GM20431 (cell line): ENCODE measurements around the gene TOGARAM1.
"Not testable (repeated sequence)": the region's sequence is repeated elsewhere in the genome, so short reads cannot be mapped to it uniquely, and the experiment has no call there.

Experiments
- in situ Hi-C: fragments of 300-500 bp; cut with MseI, MboI; formaldehyde crosslinking; loops from one replicate; pipeline ENCODE4 v1.15.0; 2020; ENCODE audit warnings: low sequenced_read_pairs; ENCODE audit not compliant: unreplicated experiment

TOGARAM1 gene

DNA sequence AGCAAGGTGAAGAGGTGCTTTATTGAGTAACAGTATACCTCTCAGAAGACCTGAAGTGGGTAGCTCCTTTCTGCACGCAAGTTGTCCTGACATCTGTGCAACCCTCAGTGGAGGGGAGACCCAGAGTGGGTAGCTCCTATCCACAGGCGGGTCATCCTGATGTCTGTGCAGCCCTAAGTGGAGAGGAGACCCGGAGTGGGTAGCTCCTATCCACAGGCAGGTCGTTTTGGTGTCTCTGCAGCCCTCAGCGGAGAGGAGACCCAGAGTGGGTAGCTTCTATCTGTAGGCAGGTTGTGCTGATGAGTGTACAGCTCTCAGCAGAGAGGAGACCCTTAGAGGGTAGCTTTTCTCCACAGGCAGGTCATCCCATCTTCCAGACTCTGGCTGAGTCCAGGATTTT, 76.9 kb downstream of the TOGARAM1 start:
- in situ Hi-C loops = no loop called here

DNA sequence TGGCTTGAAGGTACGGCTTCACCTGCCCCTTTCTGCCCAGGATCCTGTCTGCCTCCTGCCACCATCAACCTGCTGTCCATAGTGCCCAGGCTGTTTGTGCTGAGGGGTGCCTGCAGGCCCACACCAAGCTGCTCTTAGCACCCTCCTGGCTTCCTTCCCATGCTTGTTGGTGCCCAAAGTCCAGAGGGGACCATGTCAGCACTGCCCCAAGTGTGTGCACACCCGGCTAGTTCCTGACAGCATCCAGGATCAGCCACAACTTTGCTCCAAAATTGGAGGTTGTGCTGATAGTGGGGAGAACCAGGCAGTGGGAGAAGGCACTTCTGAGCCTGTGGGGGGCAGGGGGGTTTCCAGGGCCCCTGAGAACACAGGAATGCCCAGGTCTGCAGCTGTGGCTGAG, 77.4 kb downstream of the TOGARAM1 start:
- in situ Hi-C loops = no loop called here

DNA sequence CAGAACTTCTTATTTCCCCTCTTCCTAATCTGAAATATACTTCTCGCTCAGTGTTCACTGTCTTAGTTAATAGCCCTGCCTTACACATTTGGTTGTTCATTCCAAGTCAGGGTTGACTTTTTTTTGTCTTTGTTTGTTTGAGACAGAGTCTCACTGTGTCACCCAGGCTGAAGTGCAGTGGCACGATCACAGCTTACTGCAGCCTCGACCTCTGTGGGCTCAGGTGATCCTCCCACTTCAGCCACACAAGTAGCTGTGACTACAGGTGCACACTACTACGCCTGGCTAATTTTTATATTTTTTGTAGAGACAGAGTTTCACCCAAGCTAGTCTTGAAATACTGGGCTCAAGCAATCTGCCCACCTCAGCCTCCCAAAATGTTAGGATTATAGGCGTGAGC, 79.7 kb downstream of the TOGARAM1 start:
- in situ Hi-C loops = no loop called here

DNA sequence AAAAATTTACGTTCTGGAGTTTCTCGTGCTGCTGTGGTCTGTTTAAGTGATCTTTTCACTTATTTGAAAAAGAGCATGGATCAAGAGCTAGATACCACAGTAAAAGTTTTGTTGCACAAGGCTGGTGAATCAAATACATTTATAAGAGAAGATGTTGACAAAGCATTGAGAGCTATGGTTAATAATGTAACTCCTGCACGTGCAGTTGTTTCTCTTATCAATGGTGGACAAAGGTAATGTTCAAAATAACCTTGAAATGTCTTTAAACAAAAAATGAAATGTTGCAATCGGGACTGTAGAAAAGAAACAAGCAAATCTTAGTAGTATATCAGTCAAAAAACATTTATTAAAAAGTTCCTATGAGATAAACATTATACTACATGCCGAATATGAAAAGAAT, 82.6 kb downstream of the TOGARAM1 start:
- in situ Hi-C loops = no loop called here

DNA sequence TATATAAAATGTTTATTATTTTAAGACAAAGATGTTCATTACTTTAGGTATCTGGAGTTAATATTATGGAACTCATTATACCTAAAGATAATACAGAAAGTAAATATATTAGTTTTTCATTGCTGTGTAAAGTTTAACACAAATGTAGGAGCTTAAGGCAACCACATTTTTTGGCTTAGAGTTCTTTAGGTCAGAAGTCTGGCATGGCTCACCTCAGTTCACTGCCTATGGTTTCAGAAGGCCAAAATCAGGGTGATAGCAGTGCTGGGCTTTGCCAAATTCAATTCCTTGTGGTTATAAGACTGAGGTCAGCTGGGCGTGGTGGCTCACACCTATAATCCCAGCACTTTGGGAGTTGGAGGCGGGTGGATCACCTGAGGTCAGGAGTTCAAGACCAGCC, 86.4 kb downstream of the TOGARAM1 start:
- in situ Hi-C loops = no loop called here

DNA sequence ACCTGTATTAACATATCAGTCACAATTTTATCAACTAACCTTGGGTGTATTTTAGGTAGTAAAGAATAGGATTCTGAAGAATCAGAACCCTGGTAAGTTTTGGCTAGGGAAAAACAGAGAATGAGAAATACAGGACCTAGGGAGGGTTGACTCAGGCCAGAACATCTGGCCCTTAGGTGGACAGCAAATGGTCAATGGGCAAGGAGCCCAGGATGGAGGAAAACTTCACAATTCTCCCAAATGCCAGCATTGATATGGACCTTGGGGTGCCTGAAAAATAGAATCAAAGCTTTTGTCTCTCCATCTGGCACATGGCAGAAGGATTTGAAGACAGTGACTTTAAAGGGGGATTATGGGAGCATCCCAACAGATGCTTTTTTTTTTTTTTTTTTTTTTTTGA, 89.2 kb downstream of the TOGARAM1 start:
- in situ Hi-C loops = no loop called here

DNA sequence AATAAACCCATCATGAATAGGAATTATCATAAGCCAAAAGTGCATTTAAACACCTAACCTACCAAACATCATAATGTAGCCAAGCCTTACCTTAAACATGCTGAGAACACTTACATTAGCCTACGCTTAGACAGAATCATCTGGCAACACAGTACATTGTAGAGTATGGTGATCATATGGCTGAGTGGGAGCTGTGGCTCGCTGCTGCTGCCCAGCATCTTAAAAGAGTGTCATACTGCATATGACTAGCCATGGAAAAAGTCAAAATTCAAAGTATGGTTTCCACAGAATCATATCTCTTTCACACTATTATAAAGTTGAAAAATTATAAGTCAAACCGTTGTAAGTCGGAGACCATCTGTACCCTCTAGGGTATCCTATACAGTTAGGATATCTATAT, 89.9 kb downstream of the TOGARAM1 start:
- in situ Hi-C loops = no loop called here

DNA sequence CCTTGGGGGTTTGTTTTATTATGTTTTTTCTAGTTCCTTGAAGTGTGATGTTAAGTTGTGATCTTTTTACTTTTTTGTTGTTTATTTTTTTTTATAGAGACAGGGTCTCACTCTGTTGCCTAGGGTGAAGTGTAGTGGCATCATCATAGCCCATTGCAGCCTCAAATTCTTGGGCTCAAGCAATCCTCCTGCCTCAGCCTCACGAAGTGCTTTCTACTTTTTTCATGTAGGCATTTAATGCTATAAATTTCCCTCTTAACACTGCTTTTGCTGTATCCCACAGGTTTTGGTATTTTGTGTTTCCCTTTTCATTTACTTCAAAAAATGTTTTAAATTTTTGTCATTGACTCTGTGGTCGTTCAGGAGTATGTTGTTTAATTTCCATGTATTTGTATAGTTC, 95.4 kb downstream of the TOGARAM1 start:
- in situ Hi-C loops = no loop called here

DNA sequence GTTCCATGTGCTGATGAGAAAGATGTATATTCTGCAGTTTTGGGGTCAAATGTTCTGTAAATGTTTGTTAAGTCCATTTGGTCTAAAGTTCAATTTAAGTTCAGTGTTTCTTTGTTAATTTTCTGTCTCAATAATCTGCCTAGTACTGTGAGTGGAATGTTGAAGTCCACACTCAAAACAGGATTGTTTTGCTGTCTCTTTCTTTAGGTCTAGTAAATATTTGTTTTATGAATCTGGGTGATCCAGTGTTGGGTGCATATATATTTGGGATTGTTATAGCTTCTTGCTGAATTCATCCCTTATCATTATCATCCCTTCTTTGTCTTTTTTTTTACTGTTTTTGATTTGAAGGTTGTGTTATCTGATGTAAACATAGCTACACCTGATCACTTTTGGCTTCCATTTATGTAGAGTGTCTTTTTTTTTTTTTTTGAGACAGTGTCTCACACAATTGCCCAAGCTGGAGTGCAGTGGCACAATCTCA, 95.9 kb downstream of the TOGARAM1 start:
- in situ Hi-C loops = no loop called here

DNA sequence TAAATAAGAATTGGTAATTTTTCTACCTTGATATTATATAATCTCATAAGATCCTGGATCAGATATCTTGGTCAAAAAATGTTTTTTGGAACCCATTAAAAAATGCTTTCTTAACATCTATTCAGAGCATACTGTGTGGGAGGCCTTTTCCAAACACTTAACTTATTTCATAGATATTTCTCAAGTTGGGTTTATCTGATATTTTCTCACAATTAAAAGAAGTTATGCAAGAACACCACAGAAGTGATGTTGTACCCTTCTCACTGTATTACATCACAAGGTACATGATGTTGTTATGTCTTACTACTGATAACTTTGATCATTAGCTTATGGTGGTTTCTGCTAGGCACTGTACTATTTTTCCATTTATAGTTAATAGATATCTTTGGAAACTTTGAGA, 98.6 kb downstream of the TOGARAM1 start:
- in situ Hi-C loops = no loop called here

DNA sequence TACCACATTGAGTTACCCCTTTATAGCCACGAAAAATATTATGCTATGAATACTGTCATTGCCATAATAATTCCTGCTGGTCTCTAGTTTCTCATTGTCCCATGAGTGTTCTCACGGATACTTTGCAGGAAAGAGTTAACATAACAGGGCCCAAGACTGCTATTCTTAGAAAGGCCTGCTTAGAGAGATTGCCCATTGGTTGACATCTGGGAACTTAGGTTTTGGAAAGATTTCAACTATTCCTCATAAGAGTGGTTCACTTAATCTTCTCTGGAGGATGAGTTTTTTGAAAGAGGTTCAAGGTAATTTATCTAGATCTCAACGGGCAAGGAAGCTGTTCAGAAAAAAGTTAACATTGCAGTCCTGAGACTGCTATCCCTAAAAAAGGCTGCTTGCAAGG, 103.5 kb downstream of the TOGARAM1 start:
- in situ Hi-C loops = no loop called here

DNA sequence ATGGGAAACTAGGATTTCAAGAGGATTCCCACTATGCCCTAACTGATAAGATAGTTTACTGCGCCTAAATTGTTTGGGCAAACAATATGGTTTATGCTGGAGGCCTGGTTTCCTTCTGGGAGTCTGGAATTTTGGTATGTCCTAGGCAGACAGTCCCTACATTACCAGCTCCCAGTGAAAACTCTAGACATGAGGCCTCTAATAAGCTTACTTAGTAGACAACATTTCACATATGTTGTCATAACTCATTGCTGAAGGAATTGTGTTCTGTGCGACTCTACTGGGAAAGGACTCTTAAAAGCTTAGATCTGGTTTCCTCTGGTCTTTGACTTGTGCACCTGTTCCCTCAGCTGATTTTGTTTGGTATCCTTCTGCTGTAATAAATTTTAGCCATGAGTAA, 104.0 kb downstream of the TOGARAM1 start:
- in situ Hi-C loops = no loop called here

DNA sequence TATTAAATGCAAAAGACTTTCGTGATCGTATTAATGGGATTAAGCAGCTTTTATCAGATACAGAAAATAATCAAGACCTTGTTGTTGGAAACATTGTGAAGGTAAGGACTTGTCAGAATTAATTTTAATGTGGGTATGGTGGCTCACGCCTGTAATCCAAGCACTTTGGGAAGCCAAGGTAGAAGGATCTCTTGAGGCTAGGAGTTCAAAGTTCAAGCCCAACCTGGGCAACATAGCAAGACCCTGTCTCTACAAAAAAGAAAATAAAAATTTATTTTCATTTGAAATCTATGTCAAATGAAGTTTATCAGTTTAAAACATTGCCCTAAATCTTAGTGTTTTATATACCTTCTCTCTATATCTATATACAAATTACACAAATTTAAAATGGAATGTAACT, 104.7 kb downstream of the TOGARAM1 start:
- in situ Hi-C loops = no loop called here

DNA sequence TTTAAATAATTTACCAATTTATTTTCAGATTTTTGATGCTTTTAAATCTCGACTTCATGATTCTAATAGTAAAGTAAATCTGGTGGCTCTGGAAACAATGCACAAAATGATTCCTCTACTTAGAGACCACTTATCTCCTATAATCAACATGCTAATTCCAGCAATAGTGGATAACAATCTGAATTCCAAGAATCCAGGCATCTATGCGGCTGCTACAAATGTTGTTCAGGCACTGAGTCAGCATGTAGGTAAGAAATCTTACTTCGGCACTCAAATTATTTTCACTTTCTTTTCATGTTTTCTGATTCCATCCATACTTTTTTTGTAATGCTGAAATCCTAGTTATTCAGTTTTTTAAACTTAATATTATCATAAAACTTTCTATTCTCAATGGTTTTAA, 106.4 kb downstream of the TOGARAM1 start:
- in situ Hi-C loops = no loop called here

DNA sequence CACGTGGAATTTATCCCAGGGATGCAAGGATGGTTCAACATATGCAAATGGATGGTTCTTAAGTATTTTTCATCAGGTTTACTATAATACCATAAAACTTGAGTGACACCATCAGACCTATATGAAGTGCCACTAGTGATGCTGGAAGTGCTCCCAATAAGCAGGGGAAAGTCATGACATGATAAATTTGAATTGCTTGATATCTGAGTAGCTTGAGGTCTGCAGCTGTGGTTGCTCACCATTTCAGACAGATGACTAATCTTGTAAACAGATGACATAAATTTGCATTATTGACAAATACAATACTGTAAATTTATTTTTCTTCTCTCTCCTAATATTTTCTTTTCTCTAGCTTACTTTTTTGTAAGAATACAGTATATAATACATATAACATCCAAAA, 108.2 kb downstream of the TOGARAM1 start:
- in situ Hi-C loops = no loop called here

DNA sequence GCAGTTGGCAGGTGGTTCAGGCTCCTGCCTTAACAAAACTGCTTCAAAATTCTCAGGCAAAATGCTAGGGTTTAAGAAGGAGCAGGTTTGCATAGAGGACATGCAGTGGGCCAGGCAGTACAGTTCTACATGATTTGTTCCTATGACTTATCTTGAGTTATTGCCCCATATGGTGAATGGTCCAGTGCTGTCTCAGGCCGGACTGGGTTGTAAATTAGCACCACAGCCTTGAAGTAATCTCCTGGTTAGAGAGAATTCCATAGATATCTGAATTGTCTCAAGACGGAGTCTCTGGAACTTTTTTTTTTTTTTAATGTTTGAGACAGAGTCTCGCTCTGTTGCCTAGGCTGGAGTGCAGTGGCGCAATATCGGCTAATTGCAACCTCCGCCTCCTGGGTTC, 110.1 kb downstream of the TOGARAM1 start:
- in situ Hi-C loops = no loop called here

DNA sequence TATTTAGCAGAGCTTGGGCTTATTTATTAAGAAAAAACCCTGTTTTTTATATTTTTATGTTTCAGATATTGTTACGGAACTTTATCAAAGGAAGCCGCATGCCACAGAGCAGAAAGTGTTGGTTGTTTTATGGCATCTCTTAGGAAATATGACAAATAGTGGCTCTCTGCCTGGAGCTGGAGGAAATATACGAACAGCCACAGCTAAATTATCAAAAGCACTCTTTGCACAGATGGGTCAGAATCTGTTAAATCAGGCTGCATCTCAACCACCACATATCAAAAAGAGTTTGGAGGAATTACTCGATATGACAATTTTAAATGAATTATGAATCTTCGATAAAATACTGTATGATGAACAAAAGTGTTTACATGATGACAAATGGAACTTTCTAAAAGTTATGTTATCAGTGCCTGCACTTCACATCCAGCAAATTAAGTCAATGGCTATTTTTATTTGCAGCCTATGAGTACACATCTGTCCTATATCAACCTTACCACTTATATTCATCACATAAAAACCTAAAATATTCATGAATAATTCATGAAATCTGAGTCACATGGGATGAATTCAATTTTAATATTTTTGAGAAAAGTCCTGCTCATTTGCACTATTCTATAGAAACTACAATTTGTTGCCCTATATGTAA, 111.4 kb downstream of the TOGARAM1 start:
- in situ Hi-C loops = no loop called here

DNA sequence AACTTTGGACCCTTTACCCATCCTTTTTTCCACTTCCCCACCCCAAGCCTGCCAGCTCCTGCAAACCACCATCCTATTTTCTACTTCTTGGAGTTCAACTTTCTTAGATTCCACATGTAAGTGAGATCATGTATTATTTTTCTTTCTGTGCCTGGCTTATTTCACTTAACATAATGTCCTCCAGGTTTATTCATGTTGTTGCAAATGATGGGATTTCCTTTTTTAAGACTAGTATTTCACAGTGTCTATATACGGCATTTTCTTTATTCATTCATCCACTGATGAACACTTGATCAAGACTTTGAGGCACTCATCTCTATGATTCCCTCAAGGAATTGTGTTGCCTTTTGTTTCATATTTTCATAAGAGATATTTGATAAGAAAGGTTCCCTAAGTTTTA, 116.3 kb downstream of the TOGARAM1 start:
- in situ Hi-C loops = no loop called here

DNA sequence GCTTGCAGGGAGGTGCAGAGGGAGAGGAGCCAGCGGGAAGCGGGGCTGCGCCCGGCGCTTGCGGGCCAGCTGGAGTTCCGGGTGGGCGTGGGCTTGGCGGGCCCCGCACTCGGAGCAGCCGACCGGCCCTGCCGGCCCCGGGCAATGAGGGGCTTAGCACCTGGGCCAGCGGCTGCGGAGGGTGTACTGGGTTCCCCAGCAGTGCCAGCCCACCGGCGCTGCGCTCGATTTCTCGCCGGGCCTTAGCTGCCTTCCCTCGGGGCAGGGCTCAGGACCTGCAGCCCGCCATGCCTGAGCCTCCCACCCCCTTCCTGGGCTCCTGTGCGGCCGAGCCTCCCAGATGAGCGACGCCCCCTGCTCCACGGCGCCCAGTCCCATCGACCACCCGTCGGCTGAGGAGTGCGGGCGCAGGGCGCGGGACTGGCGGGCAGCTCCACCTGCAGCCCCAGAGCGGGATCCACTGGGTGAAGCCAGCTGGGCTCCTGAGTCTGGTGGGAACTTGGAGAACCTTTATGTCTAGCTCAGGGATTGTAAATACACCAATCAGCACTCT, 118.5 kb downstream of the TOGARAM1 start:
- in situ Hi-C loops = not testable (repeated sequence)

DNA sequence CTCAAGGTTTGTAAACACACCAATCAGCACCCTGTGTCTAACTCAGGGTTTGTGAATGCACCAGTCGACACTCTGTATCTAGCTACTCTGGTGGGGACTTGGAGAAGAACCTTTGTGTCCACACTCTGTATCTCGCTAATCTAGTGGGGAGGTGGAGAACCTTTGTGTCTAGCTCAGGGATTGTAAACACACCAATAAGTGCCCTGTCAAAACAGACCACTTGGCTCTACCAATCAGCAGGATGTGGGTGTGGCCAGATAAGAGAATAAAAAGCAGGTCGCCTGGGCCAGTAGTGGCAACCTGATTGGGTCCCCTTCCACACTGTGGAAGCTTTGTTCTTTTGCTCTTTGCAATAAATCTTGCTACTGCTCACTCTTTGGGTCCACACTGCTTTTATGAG, 119.1 kb downstream of the TOGARAM1 start:
- in situ Hi-C loops = not testable (repeated sequence)

DNA sequence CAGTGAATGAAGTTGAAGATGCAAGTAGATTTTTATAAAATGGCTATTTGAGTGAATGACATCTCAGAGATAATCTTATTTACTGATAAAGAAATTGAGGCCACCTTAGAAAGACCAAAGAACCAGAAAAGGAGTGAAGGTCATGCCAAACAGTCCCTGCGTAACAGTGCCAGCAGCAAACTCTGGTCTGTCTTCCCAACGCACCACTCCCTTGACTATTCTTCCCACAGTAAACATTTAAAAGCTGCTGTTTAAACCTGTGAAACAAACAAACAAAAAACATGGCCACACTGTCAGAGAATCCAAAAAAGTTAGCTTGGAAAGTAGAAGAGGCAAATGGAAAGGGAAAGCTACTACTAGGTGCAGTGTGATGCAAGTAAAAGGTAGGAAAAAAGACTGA, 120.4 kb downstream of the TOGARAM1 start:
- in situ Hi-C loops = no loop called here

DNA sequence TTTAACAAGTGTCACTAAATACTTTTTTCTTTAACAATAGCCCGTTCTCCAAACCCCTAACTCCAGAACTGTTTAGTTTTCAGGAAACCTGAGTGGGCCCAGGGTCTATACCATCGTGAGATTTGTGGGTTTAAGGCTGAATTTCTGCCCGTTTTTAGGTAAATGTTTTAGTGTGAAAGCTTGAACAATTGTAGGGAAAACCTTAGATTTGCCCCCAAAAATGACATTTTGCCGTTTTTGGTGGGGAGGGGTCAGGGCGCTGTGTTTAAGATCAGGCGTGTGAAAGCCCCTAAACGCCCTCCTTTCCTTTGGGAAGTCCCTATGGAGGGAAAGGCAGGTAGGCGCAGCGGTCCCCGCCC, 121.6 kb downstream of the TOGARAM1 start:
- in situ Hi-C loops = no loop called here
